Mammary microvascular endothelial cell (primary cell): ENCODE data around the gene TUNAR. TPM values are rescaled to one million over a fixed set of nuclear protein-coding genes. Genes with fewer than 3 reads are reported as not detected.

Source experiments
- total RNA-seq: library from RNA; depleted of rRNA; stranded (reverse); fragments of >200 nt; gene quantifications from 2 replicates; pipeline ENCODE4 v1.2.3, GENCODE V29; 2015

The TUNAR gene
- total RNA-seq = not detected in 2 replicates

GRCh38 chr14:95876761-95877538, at the start of gene TUNAR:
TSS of gene TUNAR (plus strand) at chr14:95876832.

Other genes with a start within 250 kb of the TUNAR start
- gene TCL1B, start 190.4 kb upstream of the TUNAR start, total RNA-seq = not detected in 2 replicates
- not detected in 2 replicates for gene TCL1A, start 162.7 kb upstream of the TUNAR start, total RNA-seq
- gene C14orf132, start 162.5 kb downstream of the TUNAR start, total RNA-seq = 1.9 and 2.2 TPM in 2 replicates